ENCODE measurements around the gene RTN1.

Gene RTN1

GRCh38 chr14:59803052-59803540 lies 67.5 kb downstream of the RTN1 start:
- Histone ChIP-seq H3K27me3 (ENCODE audit: control insufficient read depth, low read length) (peaks cover 4% of the 10 kb centered on the region; the same call in 1 of the 2 replicates), H3F3A (ENCODE audit: control insufficient read depth, insufficient read depth) (no peaks in the 10 kb centered on the region), H3K4me2 (ENCODE audit: low read length) (no peak overlapping the region), H3K4me1 (ENCODE audit: control insufficient read depth, low read length) (no peaks in the 10 kb centered on the region), H3K9me3 (ENCODE audit: control insufficient read depth, insufficient read depth, low read length) (no peaks in the 10 kb centered on the region), H3K9me2 (replicated peaks; ENCODE audit: control insufficient read depth, low read length) (no peaks in the 10 kb centered on the region), H4K20me1 (ENCODE audit: control insufficient read depth, insufficient read depth, low read depth, low read length) (no peaks in the 10 kb centered on the region), H3K4me3 (ENCODE audit: low read length) (no peak overlapping the region), H3K27ac (ENCODE audit: low read depth, low read length) (no peak overlapping the region), H3K36me3 (ENCODE audit: control insufficient read depth, low read length) (no peaks in the 10 kb centered on the region), H3K79me2 (ENCODE audit: control insufficient read depth, low read length) (no peaks in the 10 kb centered on the region)
- TF ChIP-seq CTCF (IDR thresholded peaks at IDR 0.05; ENCODE audit: low read depth, low read length, poor library complexity, severe bottlenecking) (no peak), EZH2phosphoT487 (IDR thresholded peaks at IDR 0.05; ENCODE audit: borderline replicate concordance, low read length) (no peak)

- Histone ChIP-seq H3K4me1 (ENCODE audit: control insufficient read depth, low read length) (no peaks in the 10 kb centered on the region), H3K9me3 (ENCODE audit: control insufficient read depth, insufficient read depth, low read length) (no peaks in the 10 kb centered on the region), H3K9me2 (replicated peaks; ENCODE audit: control insufficient read depth, low read length) (no peaks in the 10 kb centered on the region), H3K4me3 (ENCODE audit: low read length) (no peak overlapping the region), H3K36me3 (ENCODE audit: control insufficient read depth, low read length) (no peaks in the 10 kb centered on the region), H3F3A (ENCODE audit: control insufficient read depth, insufficient read depth) (no peaks in the 10 kb centered on the region), H4K20me1 (ENCODE audit: control insufficient read depth, insufficient read depth, low read depth, low read length) (no peaks in the 10 kb centered on the region), H3K79me2 (ENCODE audit: control insufficient read depth, low read length) (no peaks in the 10 kb centered on the region), H3K4me2 (ENCODE audit: low read length) (no peak overlapping the region), H3K27me3 (ENCODE audit: control insufficient read depth, low read length) (0 out of 2 replicates have a peak, but pooled peaks cover 3% of the 10 kb centered on the region), H3K27ac (ENCODE audit: low read depth, low read length) (no peak overlapping the region)
- TF ChIP-seq CTCF (IDR thresholded peaks at IDR 0.05; ENCODE audit: low read depth, low read length, poor library complexity, severe bottlenecking) = no peak
- no peak for TF ChIP-seq EZH2phosphoT487 (IDR thresholded peaks at IDR 0.05; ENCODE audit: borderline replicate concordance, low read length)
Observed at GRCh38 chr14:59788176-59788575, 82.4 kb downstream of the RTN1 start.

GRCh38 chr14:59787045-59787674 lies 83.4 kb downstream of the RTN1 start:
- Histone ChIP-seq H3K4me1 (ENCODE audit: control insufficient read depth, low read length) (no peaks in the 10 kb centered on the region), H3K36me3 (ENCODE audit: control insufficient read depth, low read length) (no peaks in the 10 kb centered on the region), H3K27ac (ENCODE audit: low read depth, low read length) (no peak overlapping the region), H3K4me3 (ENCODE audit: low read length) (no peak overlapping the region), H3K27me3 (ENCODE audit: control insufficient read depth, low read length) (no peaks in the 10 kb centered on the region), H3K9me2 (replicated peaks; ENCODE audit: control insufficient read depth, low read length) (no peaks in the 10 kb centered on the region), H3K4me2 (ENCODE audit: low read length) (no peak overlapping the region), H4K20me1 (ENCODE audit: control insufficient read depth, insufficient read depth, low read depth, low read length) (no peaks in the 10 kb centered on the region), H3F3A (ENCODE audit: control insufficient read depth, insufficient read depth) (no peaks in the 10 kb centered on the region), H3K79me2 (ENCODE audit: control insufficient read depth, low read length) (no peaks in the 10 kb centered on the region), H3K9me3 (ENCODE audit: control insufficient read depth, insufficient read depth, low read length) (no peaks in the 10 kb centered on the region)
- TF ChIP-seq EZH2phosphoT487 (IDR thresholded peaks at IDR 0.05; ENCODE audit: borderline replicate concordance, low read length) = no peak
- TF ChIP-seq CTCF (IDR thresholded peaks at IDR 0.05; ENCODE audit: low read depth, low read length, poor library complexity, severe bottlenecking) = no peak
